Breast epithelium (tissue), 4 donors: Measurements from ENCODE around the gene PRKAR1B. TPM values are rescaled to one million over a fixed set of nuclear protein-coding genes. Genes with fewer than 3 reads are reported as not detected.

Experiments used
- DNase-seq, 2 donors: peaks; one replicate each; pipeline ENCODE4 v3.0.0-alpha.2; 2019; ENCODE audit warnings: low spot score in 2 of 2
- H3K27ac ChIP-seq, 2 donors: fragments of 200-600 bp; sonication (generic) in 1 of 2; one replicate each; pipeline ENCODE4 v1.5.1; 2016 to 2019; ENCODE audit warnings: mild to moderate bottlenecking in 1 of 2
- H3K27me3 ChIP-seq, 2 donors: fragments of 200-600 bp; sonication (generic) in 1 of 2; one replicate each; pipeline versions ENCODE4 v1.5.1 to v1.6.0; 2017 to 2019; ENCODE audit warnings: control low read depth in 1 of 2, mild to moderate bottlenecking in 1 of 2
- H3K36me3 ChIP-seq: fragments of 200-600 bp; one replicate; pipeline ENCODE4 v1.5.1; 2019
- H3K4me1 ChIP-seq, 2 donors: fragments of 200-600 bp; sonication (generic); one replicate each; pipeline ENCODE4 v1.5.1; 2016 to 2019; ENCODE audit warnings: control low read depth in 1 of 2
- H3K4me3 ChIP-seq, 3 donors: fragments of 200-600 bp; sonication (generic); 1 replicate in 2 of 3; 2 replicates in 1 of 3; pipeline ENCODE4 v1.5.1; 2016 to 2019; ENCODE audit warnings: mild to moderate bottlenecking in 3 of 3, moderate library complexity in 2 of 3
- H3K9me3 ChIP-seq, 2 donors: fragments of 200-600 bp; sonication (generic) in 1 of 2; one replicate each; pipeline ENCODE4 v1.5.1; 2016 to 2019; ENCODE audit warnings: control low read depth in 1 of 2
- POLR2A ChIP-seq: fragments of 450-650 bp; IDR thresholded peaks from one replicate; pipeline ENCODE4 v1.6.1; 2016; ENCODE audit warnings: antibody characterized with exemption, mild to moderate bottlenecking, moderate library complexity
- POLR2AphosphoS5 ChIP-seq, 3 donors: sonication (generic); formaldehyde crosslinking; IDR thresholded peaks; one replicate each; pipeline ENCODE4 v1.6.1; 2017; ENCODE audit warnings: antibody characterized with exemption in 3 of 3
- intact Hi-C: fragments of 100-400 bp; cut with DNase I; formaldehyde crosslinking; loops from one replicate; pipeline ENCODE4 v1.15.1; 2023; ENCODE audit warnings: low total_unique reads
- total RNA-seq, 3 donors: library from RNA; depleted of rRNA; stranded (reverse); fragments of >200 nt; gene quantifications; one replicate each; pipeline ENCODE4 v1.1.0, GENCODE V29; 2016
- TF ChIP-seq, protein P1 (sequence below), 3 donors: fragments of 450-650 bp; IDR thresholded peaks; one replicate each; pipeline ENCODE4 v1.5.1; 2016 to 2017; ENCODE audit warnings: antibody characterized with exemption in 3 of 3, mild to moderate bottlenecking in 3 of 3, moderate library complexity in 3 of 3

Gene PRKAR1B
- total RNA-seq, 3 donors from 2014 or later, result 3.7 to 10.5 (median 7.9) TPM

DNA sequence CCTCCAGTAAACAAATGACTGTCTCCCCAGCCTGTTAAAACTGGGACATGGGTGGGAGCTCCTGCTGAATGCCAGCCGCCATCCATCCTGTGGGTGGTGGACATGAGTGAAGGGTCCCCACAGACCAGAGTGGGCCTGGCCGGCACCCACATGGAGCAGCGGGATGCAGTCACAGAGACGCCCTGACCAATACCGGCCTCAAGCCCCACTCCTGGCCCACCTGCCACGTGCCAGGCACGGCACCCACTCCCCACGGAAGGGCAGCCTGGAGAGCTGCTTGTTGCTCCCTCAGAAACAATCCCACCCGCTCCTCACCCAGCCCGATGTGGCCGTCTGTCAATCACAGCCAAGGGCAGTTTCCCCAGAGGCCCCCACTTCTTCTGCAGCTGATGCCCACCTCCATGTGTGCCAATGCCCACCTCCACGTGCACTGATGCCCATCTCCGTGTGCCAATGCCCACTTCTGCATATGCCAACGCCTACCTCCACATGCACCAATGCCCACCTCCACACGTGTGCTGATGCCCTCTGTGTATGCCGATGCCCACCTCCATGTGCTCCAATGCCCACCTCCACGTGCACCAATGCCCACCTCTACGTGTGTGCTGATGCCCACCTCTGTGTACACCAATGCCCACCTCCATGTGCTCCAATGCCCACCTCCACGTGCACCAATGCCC, 43.4 kb downstream of the PRKAR1B start:
- intact Hi-C loops, result loop anchor here (1.0 kb wide), 1 partner anchor 17 kb away; no protein-coding TSS in a partner anchor
- peak in 1 of 2 donors; percentile 31 for DNase-seq
- TF ChIP-seq POLR2A (no peak), POLR2AphosphoS5 (IDR thresholded peaks at IDR 0.05) (no peak)
- TF ChIP-seq, protein P1, sequence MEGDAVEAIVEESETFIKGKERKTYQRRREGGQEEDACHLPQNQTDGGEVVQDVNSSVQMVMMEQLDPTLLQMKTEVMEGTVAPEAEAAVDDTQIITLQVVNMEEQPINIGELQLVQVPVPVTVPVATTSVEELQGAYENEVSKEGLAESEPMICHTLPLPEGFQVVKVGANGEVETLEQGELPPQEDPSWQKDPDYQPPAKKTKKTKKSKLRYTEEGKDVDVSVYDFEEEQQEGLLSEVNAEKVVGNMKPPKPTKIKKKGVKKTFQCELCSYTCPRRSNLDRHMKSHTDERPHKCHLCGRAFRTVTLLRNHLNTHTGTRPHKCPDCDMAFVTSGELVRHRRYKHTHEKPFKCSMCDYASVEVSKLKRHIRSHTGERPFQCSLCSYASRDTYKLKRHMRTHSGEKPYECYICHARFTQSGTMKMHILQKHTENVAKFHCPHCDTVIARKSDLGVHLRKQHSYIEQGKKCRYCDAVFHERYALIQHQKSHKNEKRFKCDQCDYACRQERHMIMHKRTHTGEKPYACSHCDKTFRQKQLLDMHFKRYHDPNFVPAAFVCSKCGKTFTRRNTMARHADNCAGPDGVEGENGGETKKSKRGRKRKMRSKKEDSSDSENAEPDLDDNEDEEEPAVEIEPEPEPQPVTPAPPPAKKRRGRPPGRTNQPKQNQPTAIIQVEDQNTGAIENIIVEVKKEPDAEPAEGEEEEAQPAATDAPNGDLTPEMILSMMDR (IDR thresholded peaks at IDR 0.05), result no peak

DNA sequence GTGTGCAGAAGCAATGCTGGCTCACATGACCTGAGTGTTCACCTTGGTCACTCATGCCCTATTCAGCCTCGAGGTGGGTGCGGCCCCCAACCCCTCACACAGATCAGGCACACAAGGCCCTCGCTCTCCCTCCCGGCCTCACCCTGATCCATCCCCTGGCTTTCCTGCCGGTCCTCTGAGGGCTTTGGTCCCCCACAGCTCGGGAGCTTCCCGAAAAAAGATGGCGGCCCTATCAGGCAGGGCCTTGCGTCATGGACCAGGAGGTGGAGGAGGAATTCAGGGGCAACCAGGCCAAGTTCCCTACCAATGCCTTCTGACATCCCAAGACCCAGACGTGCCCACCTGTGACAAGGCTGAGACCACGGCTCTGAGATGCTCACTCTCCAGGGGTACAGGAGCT, 44.3 kb downstream of the PRKAR1B start:
- no peak overlapping the region for H3K4me3 ChIP-seq
- no peaks in the 10 kb centered on the region for H3K27me3 ChIP-seq
- intact Hi-C loops, result loop anchor here (1.0 kb wide), 1 partner anchor 17 kb away; no protein-coding TSS in a partner anchor
- no peaks in the 10 kb centered on the region for H3K36me3 ChIP-seq
- H3K27ac ChIP-seq, result no peak overlapping the region
- peaks cover 14 to 16% of the 10 kb centered on the region in 2 donors for H3K9me3 ChIP-seq
- no peak for TF ChIP-seq POLR2A
- TF ChIP-seq, protein P1 (IDR thresholded peaks at IDR 0.05), result no peak
- TF ChIP-seq POLR2AphosphoS5 (IDR thresholded peaks at IDR 0.05), result no peak
- no peaks in the 10 kb centered on the region for H3K4me1 ChIP-seq
- DNase-seq, result peak in 1 of 2 donors; percentile 43

More for the DNA sequence above, 43.4 kb downstream of the PRKAR1B start:
- H3K27ac ChIP-seq, result no peak overlapping the region
- no peaks in the 10 kb centered on the region for H3K4me1 ChIP-seq
- no peaks in the 10 kb centered on the region for H3K36me3 ChIP-seq
- H3K9me3 ChIP-seq, result peaks cover 21 to 23% of the 10 kb centered on the region in 2 donors
- H3K4me3 ChIP-seq, result no peak overlapping the region
- no peaks in the 10 kb centered on the region for H3K27me3 ChIP-seq

DNA sequence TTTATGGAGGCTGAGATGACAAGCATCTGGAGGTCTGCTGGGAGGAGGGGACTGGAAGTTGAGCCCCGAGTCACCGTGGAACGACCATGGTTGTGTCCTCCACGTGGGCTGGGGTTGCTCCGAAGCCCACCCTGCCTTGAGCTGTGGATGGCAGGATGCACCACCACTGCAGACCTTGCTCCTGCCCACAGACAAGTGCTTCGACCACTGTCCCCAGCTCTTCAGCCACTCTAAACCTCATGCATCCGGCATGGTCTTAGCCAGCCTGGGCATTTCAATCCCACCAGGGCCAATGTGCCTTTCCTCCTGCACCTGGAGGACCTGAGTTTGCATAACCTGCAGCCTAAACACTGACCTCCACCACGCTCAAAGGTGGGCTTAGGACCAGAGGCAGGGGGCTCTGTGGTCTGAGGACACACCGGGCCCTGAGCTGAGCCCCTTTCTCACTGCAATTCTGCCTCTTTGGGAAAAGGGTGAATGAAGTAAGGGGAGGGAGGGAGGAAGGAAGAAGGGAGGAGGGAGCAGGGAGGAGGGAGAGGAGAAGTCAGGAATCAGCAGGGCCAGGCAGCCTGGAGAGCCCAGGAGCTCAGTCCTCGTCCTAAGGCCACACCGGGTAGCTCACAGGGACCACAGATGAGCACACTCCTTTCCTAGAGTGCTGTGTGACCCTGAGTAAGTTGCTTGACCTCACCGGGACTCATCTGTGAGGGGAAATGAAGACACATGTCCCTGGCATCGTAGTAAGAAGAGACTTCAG, 45.4 kb downstream of the PRKAR1B start:
- peak in 1 of 2 donors; percentile 27 for DNase-seq
- intact Hi-C loops, result no loop called here
- H3K4me1 ChIP-seq, result no peaks in the 10 kb centered on the region

DNA sequence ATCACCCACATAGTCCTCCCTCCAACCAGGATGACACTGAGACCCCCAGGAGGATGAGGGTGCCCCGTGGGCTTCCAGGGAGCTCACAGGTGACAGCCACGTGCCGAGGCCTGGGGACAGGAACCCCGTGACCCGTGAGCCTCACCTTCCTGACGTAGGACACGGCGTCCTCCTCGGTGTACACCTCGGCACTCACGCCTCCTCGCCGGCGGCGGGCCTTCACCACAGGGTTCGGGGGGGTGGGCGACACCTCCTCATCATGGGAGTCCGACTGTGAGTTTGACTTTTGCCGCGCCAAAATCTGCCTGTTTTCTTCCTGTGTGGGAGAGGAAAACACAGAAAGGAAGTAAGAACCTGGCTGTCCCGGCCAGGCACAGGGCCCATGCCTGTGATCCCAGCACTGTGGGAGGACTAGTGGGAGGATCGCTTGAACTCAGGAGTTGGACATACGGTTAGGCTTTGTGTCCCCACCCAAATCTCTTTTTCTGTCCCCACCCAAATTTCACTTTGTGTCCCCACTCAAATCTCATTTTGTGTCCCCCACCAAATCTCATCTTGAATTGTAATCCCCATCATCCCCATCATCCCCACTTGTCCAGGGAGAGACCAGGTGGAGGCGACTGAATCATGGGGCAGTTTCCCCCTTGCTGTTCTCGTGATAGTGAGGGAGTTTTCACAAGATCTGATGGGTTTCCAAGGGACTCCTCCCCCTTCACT, 46.5 kb downstream of the PRKAR1B start:
- H3K9me3 ChIP-seq, result peaks cover 3 to 5% of the 10 kb centered on the region in 2 donors
- no peaks in the 10 kb centered on the region for H3K36me3 ChIP-seq
- intact Hi-C loops, result no loop called here
- H3K27me3 ChIP-seq, result no peaks in the 10 kb centered on the region
- H3K4me3 ChIP-seq, result no peak overlapping the region
- H3K27ac ChIP-seq, result no peak overlapping the region
- no peak for DNase-seq
- TF ChIP-seq, protein P1 (IDR thresholded peaks at IDR 0.05), result no peak
- TF ChIP-seq POLR2AphosphoS5 (IDR thresholded peaks at IDR 0.05), result no peak
- TF ChIP-seq POLR2A, result no peak
- no peaks in the 10 kb centered on the region for H3K4me1 ChIP-seq

More for the DNA sequence above, 45.4 kb downstream of the PRKAR1B start:
- Histone ChIP-seq H3K36me3 (no peaks in the 10 kb centered on the region), H3K27ac (no peak overlapping the region), H3K27me3 (no peaks in the 10 kb centered on the region), H3K4me3 (no peak overlapping the region), H3K9me3 (peaks cover 10 to 14% of the 10 kb centered on the region in 2 donors)
- TF ChIP-seq POLR2A (no peak), POLR2AphosphoS5 (IDR thresholded peaks at IDR 0.05) (no peak)
- TF ChIP-seq, protein P1 (IDR thresholded peaks at IDR 0.05), result no peak
